Measurements from ENCODE around the gene MYLIP. TPM values are rescaled to one million over a fixed set of nuclear protein-coding genes. Genes with fewer than 3 reads are reported as not detected.

The MYLIP gene
- total RNA-seq, 1 donor from 2014 or later, result 81.1 TPM

- no peak for TF ChIP-seq CTCF (IDR thresholded peaks at IDR 0.05; ENCODE audit: unreplicated experiment)
- Mint-ChIP-seq H3K4me1 (ENCODE audit: low read depth) (peaks cover 22% of the 10 kb centered on the region), H3K4me3 (ENCODE audit: low read depth) (peak overlapping the region; percentile 22), H3K36me3 (ENCODE audit: insufficient read depth) (peaks cover 5% of the 10 kb centered on the region), H3K27me3 (peaks cover 27% of the 10 kb centered on the region), H3K27ac (peak overlapping the region; percentile 5), H3K9me3 (ENCODE audit: low read depth) (no peaks in the 10 kb centered on the region)
- no peak for DNase-seq (ENCODE audit: low spot score, unreplicated experiment)
These were observed 1.4 kb upstream of the MYLIP start for GRCh38 chr6:16127471-16127870.

GRCh38 chr6:16129623-16130401 lies 926 bp downstream of the MYLIP start:
- Mint-ChIP-seq H3K4me1 (ENCODE audit: low read depth) (peaks cover 42% of the 10 kb centered on the region), H3K27me3 (peaks cover 6% of the 10 kb centered on the region), H3K4me3 (ENCODE audit: low read depth) (peak overlapping the region; percentile 97), H3K36me3 (ENCODE audit: insufficient read depth) (peaks cover 15% of the 10 kb centered on the region), H3K27ac (peak overlapping the region; percentile 95), H3K9me3 (ENCODE audit: low read depth) (no peaks in the 10 kb centered on the region)
- TF ChIP-seq CTCF (IDR thresholded peaks at IDR 0.05; ENCODE audit: unreplicated experiment), result no peak
- DNase-seq (ENCODE audit: low spot score, unreplicated experiment), result no peak

GRCh38 chr6:16130437-16130891 lies 1.6 kb downstream of the MYLIP start:
- peak overlapping the region; percentile 95 for H3K27ac Mint-ChIP-seq
- peaks cover 49% of the 10 kb centered on the region for H3K4me1 Mint-ChIP-seq (ENCODE audit: low read depth)
- peaks cover 21% of the 10 kb centered on the region for H3K36me3 Mint-ChIP-seq (ENCODE audit: insufficient read depth)

GRCh38 chr6:16130932-16131387 lies 2.1 kb downstream of the MYLIP start:
- no peak for DNase-seq (ENCODE audit: low spot score, unreplicated experiment)
- peaks cover 49% of the 10 kb centered on the region for H3K4me1 Mint-ChIP-seq (ENCODE audit: low read depth)
- TF ChIP-seq CTCF (IDR thresholded peaks at IDR 0.05; ENCODE audit: unreplicated experiment), result no peak
- peaks cover 5% of the 10 kb centered on the region for H3K27me3 Mint-ChIP-seq
- peaks cover 21% of the 10 kb centered on the region for H3K36me3 Mint-ChIP-seq (ENCODE audit: insufficient read depth)
- H3K27ac Mint-ChIP-seq, result peak overlapping the region; percentile 95
- H3K4me3 Mint-ChIP-seq (ENCODE audit: low read depth), result peak overlapping the region; percentile 97
- no peaks in the 10 kb centered on the region for H3K9me3 Mint-ChIP-seq (ENCODE audit: low read depth)

More at GRCh38 chr6:16130437-16130891, 1.6 kb downstream of the MYLIP start:
- Mint-ChIP-seq H3K27me3 (peaks cover 5% of the 10 kb centered on the region), H3K9me3 (ENCODE audit: low read depth) (no peaks in the 10 kb centered on the region), H3K4me3 (ENCODE audit: low read depth) (peak overlapping the region; percentile 97)
- TF ChIP-seq CTCF (IDR thresholded peaks at IDR 0.05; ENCODE audit: unreplicated experiment), result no peak
- DNase-seq (ENCODE audit: low spot score, unreplicated experiment), result no peak

GRCh38 chr6:16132909-16133308 lies 4.0 kb downstream of the MYLIP start:
- H3K27ac Mint-ChIP-seq, result no peak overlapping the region

More at GRCh38 chr6:16132909-16133308, 4.0 kb downstream of the MYLIP start:
- H3K36me3 Mint-ChIP-seq (ENCODE audit: insufficient read depth), result peaks cover 28% of the 10 kb centered on the region
- peaks cover 54% of the 10 kb centered on the region for H3K4me1 Mint-ChIP-seq (ENCODE audit: low read depth)
- H3K4me3 Mint-ChIP-seq (ENCODE audit: low read depth), result peak overlapping the region; percentile 97
- no peaks in the 10 kb centered on the region for H3K27me3 Mint-ChIP-seq
- no peak for TF ChIP-seq CTCF (IDR thresholded peaks at IDR 0.05; ENCODE audit: unreplicated experiment)
- no peaks in the 10 kb centered on the region for H3K9me3 Mint-ChIP-seq (ENCODE audit: low read depth)
- no peak for DNase-seq (ENCODE audit: low spot score, unreplicated experiment)
